SU-DHL-6 (cell line): ENCODE data around the gene NACC2.
A peak's percentile ranks its signal among the peaks of the same experiment; 100 is the strongest.

Experiments used
- H2AFZ ChIP-seq: fragments of 200-600 bp; sonication (generic); 2 replicates; pipeline ENCODE4 v1.6.1; 2014; ENCODE audit warnings: low read depth, mild to moderate bottlenecking, moderate library complexity, mixed read lengths, antibody characterized with exemption, low read length; ENCODE audit not compliant: severe bottlenecking
- H3F3A ChIP-seq: fragments of 200-600 bp; shearing (Covaris generic); 2 replicates; pipeline ENCODE4 v1.6.0; 2016; ENCODE audit warnings: antibody characterized with exemption, mild to moderate bottlenecking; ENCODE audit not compliant: insufficient read depth
- H3K27ac ChIP-seq: fragments of 200-600 bp; sonication (generic); 2 replicates; pipeline ENCODE4 v1.5.1; 2016; ENCODE audit warnings: low read depth, mild to moderate bottlenecking, low read length, moderate library complexity, mixed read lengths
- H3K27me3 ChIP-seq: fragments of 200-600 bp; sonication (generic), shearing (Covaris generic); 2 replicates; pipeline ENCODE4 v1.6.0; 2014; ENCODE audit warnings: mild to moderate bottlenecking, low read length
- H3K36me3 ChIP-seq: fragments of 200-600 bp; sonication (generic); 2 replicates; pipeline ENCODE4 v1.6.1; 2014; ENCODE audit warnings: mild to moderate bottlenecking, low read length, mixed read lengths
- H3K4me2 ChIP-seq: fragments of 300-600, 200-600 bp; shearing (Covaris generic), sonication (generic); 2 replicates; pipeline ENCODE4 v1.6.0; 2014; ENCODE audit warnings: low read length, low read depth, mild to moderate bottlenecking; ENCODE audit not compliant: poor library complexity, severe bottlenecking
- H3K4me3 ChIP-seq: fragments of 200-600 bp; sonication (generic); 2 replicates; pipeline ENCODE4 v1.5.1; 2014; ENCODE audit warnings: antibody characterized with exemption, low read length, mild to moderate bottlenecking, mixed read lengths; ENCODE audit not compliant: insufficient read depth, poor library complexity, severe bottlenecking
- H3K79me2 ChIP-seq: fragments of 200-600 bp; sonication (generic); 2 replicates; pipeline ENCODE4 v1.6.1; 2014; ENCODE audit warnings: mild to moderate bottlenecking, low read length, moderate library complexity; ENCODE audit not compliant: insufficient read depth
- H3K9ac ChIP-seq: fragments of 200-600 bp; sonication (generic); 2 replicates; pipeline ENCODE4 v1.7.0; 2014; ENCODE audit warnings: mild to moderate bottlenecking, low read length
- H3K9me2 ChIP-seq: fragments of 200-600 bp; sonication (generic); replicated peaks from 2 replicates; pipeline ENCODE4 v1.6.1; 2014; ENCODE audit warnings: low read length; ENCODE audit not compliant: insufficient read depth
- H3K9me3 ChIP-seq: fragments of 200-600 bp; sonication (generic); 2 replicates; pipeline ENCODE4 v1.6.1; 2014; ENCODE audit warnings: low read length, mixed read lengths; ENCODE audit not compliant: insufficient read depth
- H4K20me1 ChIP-seq: fragments of 200-600 bp; sonication (generic); 2 replicates; pipeline ENCODE4 v1.6.1; 2014; ENCODE audit warnings: low read depth, mild to moderate bottlenecking, antibody characterized with exemption, low read length, moderate library complexity, mixed read lengths
- EZH2phosphoT487 ChIP-seq: fragments of 200-600 bp; sonication (generic), shearing (Covaris generic); conservative IDR thresholded peaks from 2 replicates; pipeline ENCODE4 v1.6.1; 2018; ENCODE audit warnings: mild to moderate bottlenecking, antibody characterized with exemption, low read length, moderate library complexity, mixed read lengths
- TF ChIP-seq, protein P1 (sequence below): fragments of 200-600 bp; sonication (generic); IDR thresholded peaks from one replicate; pipeline ENCODE4 v1.5.1; 2017; ENCODE audit warnings: antibody characterized with exemption, mild to moderate bottlenecking, low read length, moderate library complexity; ENCODE audit not compliant: insufficient read depth, poor library complexity, severe bottlenecking

NACC2 gene

DNA sequence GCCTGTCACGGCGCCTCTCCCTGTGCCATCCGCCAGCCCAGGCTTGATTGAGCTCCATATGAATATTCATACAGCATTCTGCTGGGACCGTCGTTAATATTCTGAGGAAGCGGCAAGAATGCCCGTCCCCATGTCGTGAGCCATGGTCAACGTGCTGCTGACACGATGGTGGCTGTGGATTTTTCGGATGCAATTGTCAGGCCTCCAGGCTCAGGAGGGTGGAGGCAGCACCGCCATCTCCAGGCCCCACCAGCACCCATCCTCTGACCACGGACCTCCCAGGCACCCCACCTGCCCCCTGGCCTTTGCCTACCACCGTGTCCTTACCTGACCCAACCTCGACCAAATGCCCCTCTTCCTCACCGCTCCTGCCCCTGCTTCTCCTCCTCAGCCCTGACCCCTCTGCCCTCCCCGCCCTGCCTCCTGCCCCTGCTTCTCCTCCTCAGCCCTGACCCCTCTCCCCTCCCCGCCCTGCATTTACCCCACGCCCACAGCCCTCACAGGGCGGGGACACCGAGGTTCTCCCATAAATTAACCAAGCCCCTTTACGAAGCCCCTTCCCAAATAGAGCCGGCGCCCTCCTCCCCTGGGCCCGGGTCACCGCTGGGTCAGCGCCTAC is 13.7 kb upstream of the NACC2 start:
- Histone ChIP-seq H3K36me3 (no peaks in the 10 kb centered on the region), H3K9me3 (no peaks in the 10 kb centered on the region), H4K20me1 (no peaks in the 10 kb centered on the region), H3K4me3 (no peak overlapping the region), H2AFZ (peak overlapping the region; percentile 63), H3K9ac (peak overlapping the region; percentile 50), H3K4me2 (peak overlapping the region; percentile 54), H3K27me3 (no peaks in the 10 kb centered on the region), H3K79me2 (no peaks in the 10 kb centered on the region), H3K27ac (no peak overlapping the region), H3K9me2 (no peaks in the 10 kb centered on the region), H3F3A (0 out of 2 replicates have a peak, but pooled peaks cover 7% of the 10 kb centered on the region)
- no peak for TF ChIP-seq EZH2phosphoT487

DNA sequence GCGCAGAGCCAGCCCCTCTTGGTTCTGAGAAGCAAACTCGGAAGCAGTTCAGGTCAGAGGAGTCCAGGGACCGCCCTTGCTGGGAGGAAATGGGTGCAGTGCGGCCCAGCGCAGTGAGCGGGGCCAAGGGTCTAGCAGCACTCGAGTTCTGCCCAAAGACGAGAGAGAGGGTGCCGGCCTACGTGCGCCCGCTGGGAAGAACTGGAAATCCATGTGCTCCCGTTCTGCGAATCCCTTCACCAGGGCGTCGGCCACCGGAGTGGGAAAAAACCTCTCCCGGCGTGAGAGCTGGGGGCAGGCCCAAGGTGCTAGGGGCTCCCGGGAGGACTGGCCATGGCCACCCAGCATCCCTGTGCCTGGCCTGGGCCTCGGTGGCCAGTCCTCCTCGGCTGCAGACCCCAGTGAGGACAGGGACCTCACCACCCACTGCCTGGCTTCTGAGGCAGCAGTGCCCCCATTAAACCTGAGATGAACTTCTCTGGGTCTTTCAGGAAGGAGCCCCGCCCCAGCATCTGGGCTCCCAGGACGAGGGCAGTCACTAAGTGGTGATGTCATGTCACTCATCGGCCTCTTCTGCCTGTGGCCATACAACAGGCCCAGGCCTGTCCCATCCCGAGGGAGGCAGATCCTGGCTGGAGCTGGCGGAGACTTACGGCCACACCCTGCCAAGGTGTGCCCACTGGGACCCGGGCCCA is 13.0 kb upstream of the NACC2 start:
- Histone ChIP-seq H3K4me3 (no peak overlapping the region), H3K36me3 (no peaks in the 10 kb centered on the region), H3K9me2 (no peaks in the 10 kb centered on the region), H3K9me3 (no peaks in the 10 kb centered on the region), H3K27me3 (no peaks in the 10 kb centered on the region), H3K9ac (no peak overlapping the region), H4K20me1 (no peaks in the 10 kb centered on the region), H3F3A (0 out of 2 replicates have a peak, but pooled peaks cover 4% of the 10 kb centered on the region), H3K4me2 (no peak overlapping the region), H3K27ac (no peak overlapping the region), H2AFZ (no peak overlapping the region), H3K79me2 (no peaks in the 10 kb centered on the region)
- TF ChIP-seq, protein P1, sequence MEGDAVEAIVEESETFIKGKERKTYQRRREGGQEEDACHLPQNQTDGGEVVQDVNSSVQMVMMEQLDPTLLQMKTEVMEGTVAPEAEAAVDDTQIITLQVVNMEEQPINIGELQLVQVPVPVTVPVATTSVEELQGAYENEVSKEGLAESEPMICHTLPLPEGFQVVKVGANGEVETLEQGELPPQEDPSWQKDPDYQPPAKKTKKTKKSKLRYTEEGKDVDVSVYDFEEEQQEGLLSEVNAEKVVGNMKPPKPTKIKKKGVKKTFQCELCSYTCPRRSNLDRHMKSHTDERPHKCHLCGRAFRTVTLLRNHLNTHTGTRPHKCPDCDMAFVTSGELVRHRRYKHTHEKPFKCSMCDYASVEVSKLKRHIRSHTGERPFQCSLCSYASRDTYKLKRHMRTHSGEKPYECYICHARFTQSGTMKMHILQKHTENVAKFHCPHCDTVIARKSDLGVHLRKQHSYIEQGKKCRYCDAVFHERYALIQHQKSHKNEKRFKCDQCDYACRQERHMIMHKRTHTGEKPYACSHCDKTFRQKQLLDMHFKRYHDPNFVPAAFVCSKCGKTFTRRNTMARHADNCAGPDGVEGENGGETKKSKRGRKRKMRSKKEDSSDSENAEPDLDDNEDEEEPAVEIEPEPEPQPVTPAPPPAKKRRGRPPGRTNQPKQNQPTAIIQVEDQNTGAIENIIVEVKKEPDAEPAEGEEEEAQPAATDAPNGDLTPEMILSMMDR, result no peak
- TF ChIP-seq EZH2phosphoT487, result no peak

DNA sequence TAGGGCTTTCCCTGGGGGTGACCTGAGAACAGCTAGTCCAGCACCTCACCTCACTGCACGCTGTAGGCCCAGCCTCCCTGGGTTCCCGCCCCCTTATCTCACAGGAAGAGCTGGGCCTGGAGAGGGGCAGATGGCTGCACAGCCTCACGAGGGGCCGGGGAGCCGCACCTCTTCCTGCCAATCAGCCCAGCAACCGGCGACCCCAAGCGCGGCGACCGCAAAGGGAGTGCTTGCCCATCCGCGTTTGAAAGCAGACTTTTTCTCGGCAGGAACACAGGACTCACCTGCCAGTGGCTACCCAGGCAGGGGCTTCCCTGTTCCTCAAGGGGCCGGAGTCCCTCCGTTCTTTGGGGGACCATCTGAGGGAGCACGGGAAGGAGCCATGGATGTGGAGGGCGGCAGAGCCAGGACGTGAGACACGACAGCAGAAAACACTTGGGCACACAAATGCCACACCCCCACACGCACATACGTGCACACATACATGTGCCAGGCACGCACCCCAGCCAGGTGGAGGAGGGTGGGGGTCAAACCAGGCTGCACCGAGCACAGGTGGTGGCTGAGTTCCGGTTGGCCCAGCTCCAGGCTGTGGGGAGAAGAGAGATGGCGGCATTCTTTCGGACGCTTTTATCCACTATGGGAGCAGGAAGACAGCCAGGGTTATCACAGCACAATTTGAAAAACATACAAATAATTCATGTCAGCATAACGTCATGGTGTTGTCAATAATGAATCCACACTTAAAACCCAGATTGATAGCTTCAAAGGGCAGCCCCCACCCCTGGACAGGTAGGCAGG is 12.3 kb upstream of the NACC2 start:
- Histone ChIP-seq H3F3A (no peaks in the 10 kb centered on the region), H3K27ac (peak overlapping the region; percentile 52; the same call in 1 of the 2 replicates), H3K4me2 (peak overlapping the region; percentile 38), H3K27me3 (no peaks in the 10 kb centered on the region), H3K4me3 (no peak overlapping the region), H3K79me2 (no peaks in the 10 kb centered on the region), H3K9ac (peak overlapping the region; percentile 44; the same call in 1 of the 2 replicates), H3K9me2 (no peaks in the 10 kb centered on the region), H3K36me3 (no peaks in the 10 kb centered on the region), H3K9me3 (no peaks in the 10 kb centered on the region), H4K20me1 (no peaks in the 10 kb centered on the region), H2AFZ (peak overlapping the region; percentile 62)
- TF ChIP-seq, protein P1, result no peak
- no peak for TF ChIP-seq EZH2phosphoT487
